Prostate gland (tissue), 2 donors: Measurements from ENCODE around the gene LIPC. TPM values are rescaled to one million over a fixed set of nuclear protein-coding genes. Genes with fewer than 3 reads are reported as not detected.

Experiments used
- DNase-seq: peaks from one replicate; pipeline ENCODE4 v3.0.0-alpha.2; 2019; ENCODE audit warnings: low spot score
- H3K27ac ChIP-seq, 2 donors: fragments of 200-600 bp; sonication (generic); 2 replicates each; pipeline ENCODE4 v1.5.1; 2017 to 2019
- H3K27me3 ChIP-seq: fragments of 200-600 bp; sonication (generic); replicated peaks from 2 replicates; pipeline ENCODE4 v1.5.1; 2019; ENCODE audit not compliant: insufficient read depth
- H3K36me3 ChIP-seq, 2 donors: fragments of 200-600 bp; sonication (generic); 1 replicate in 1 of 2; 2 replicates in 1 of 2; pipeline versions ENCODE4 v1.5.1 to v1.8.1; 2017 to 2019
- H3K4me1 ChIP-seq: fragments of 200-600 bp; sonication (generic); replicated peaks from 2 replicates; pipeline ENCODE4 v1.5.1; 2019
- H3K4me3 ChIP-seq, 2 donors: fragments of 200-600 bp; sonication (generic); 2 replicates each; pipeline ENCODE4 v1.5.1; 2017 to 2019
- H3K9me3 ChIP-seq: fragments of 200-600 bp; sonication (generic); 2 replicates; pipeline ENCODE4 v1.5.1; 2017
- POLR2A ChIP-seq: fragments of 450-650 bp; IDR thresholded peaks from one replicate; pipeline ENCODE4 v1.6.1; 2016; ENCODE audit warnings: antibody characterized with exemption, mild to moderate bottlenecking
- POLR2AphosphoS5 ChIP-seq: sonication (generic); formaldehyde crosslinking; IDR thresholded peaks from one replicate; pipeline ENCODE4 v1.6.1; 2017; ENCODE audit warnings: antibody characterized with exemption
- WGBS: methylation state at CpG from one replicate; pipeline ENCODE4 v1.1.5; 2018; 5-methylcytosine and 5-hydroxymethylcytosine counted together
- intact Hi-C: fragments of 100-400 bp; cut with DNase I; formaldehyde crosslinking; loops from one replicate; pipeline ENCODE4 v1.14.2; 2022
- total RNA-seq, 2 donors: library from RNA; depleted of rRNA; stranded (reverse); fragments of >200 nt; gene quantifications; one replicate each; pipeline ENCODE4 v1.1.0, GENCODE V29; 2016
- TF ChIP-seq, protein P1 (sequence below), 4 experiments: fragments of 200-600 bp in 2 of 4; fragments of 450-650 bp in 2 of 4; sonication (generic) in 2 of 4; IDR thresholded peaks; 1 replicate in 3 of 4; 2 replicates in 1 of 4; pipeline ENCODE4 v1.5.1; 2016 to 2019; ENCODE audit warnings: antibody characterized with exemption in 4 of 4, mild to moderate bottlenecking in 2 of 4, moderate library complexity in 2 of 4

Gene LIPC
- total RNA-seq, 2 donors from 2014 or later: 0.14 TPM; not detected in 1

DNA sequence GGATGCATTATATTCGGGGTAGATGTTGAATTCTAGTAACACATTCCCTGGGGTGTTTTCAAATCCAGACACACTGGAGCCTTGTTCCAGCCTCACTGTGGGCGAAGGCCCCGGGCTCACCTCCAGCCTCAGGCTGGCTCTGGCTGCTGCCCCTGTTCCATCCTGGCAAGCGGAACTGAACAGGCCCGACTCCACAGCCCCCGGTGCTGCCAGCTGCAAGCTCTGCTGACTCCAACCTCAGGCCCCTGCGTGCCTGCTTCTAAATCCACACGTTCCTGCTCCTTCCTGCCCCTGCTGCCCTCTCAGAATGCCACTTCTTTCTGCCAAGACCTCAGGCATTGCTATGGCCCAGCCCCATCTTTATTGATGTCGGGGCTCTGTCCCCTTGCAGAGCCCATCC, 90.6 kb downstream of the LIPC start:
- intact Hi-C loops: no loop called here
- Histone ChIP-seq H3K4me1 (no peaks in the 10 kb centered on the region), H3K27me3 (no peaks in the 10 kb centered on the region), H3K4me3 (no peak overlapping the region), H3K27ac (peak overlapping the region in 1 of 2 donors; percentile 2), H3K36me3 (no peaks in the 10 kb centered on the region), H3K9me3 (no peaks in the 10 kb centered on the region)
- DNase-seq: peak; percentile 12
- WGBS: 48% methylated on average over 9 of the region's 9 CpGs
- no peak for TF ChIP-seq POLR2A
- TF ChIP-seq POLR2AphosphoS5: no peak
- TF ChIP-seq, protein P1, sequence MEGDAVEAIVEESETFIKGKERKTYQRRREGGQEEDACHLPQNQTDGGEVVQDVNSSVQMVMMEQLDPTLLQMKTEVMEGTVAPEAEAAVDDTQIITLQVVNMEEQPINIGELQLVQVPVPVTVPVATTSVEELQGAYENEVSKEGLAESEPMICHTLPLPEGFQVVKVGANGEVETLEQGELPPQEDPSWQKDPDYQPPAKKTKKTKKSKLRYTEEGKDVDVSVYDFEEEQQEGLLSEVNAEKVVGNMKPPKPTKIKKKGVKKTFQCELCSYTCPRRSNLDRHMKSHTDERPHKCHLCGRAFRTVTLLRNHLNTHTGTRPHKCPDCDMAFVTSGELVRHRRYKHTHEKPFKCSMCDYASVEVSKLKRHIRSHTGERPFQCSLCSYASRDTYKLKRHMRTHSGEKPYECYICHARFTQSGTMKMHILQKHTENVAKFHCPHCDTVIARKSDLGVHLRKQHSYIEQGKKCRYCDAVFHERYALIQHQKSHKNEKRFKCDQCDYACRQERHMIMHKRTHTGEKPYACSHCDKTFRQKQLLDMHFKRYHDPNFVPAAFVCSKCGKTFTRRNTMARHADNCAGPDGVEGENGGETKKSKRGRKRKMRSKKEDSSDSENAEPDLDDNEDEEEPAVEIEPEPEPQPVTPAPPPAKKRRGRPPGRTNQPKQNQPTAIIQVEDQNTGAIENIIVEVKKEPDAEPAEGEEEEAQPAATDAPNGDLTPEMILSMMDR (IDR thresholded peaks at IDR 0.05): no peak

DNA sequence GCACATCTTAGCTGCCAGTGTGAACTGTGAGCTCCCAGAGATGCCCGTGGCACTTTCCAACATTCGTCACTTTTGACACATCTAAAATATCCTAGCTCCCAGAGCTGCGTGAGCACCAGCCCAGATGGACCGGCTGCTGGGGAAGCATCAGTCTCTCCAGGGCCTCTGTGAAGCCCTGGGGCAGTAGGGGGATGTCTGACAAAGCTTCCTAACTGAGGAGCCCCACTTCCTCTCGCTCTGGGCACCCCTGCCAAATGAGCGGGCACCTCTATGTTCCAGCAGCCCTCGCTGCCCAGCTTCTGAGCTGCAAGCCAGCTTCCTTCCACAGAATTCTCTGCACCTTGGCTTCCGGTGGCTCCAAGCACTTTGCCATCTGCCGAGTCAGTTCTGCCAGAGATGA, 91.1 kb downstream of the LIPC start:
- DNase-seq: no peak
- H3K9me3 ChIP-seq: no peaks in the 10 kb centered on the region
- intact Hi-C loops: no loop called here
- TF ChIP-seq POLR2AphosphoS5: no peak
- TF ChIP-seq POLR2A: no peak
- TF ChIP-seq, protein P1 (IDR thresholded peaks at IDR 0.05): no peak
- peak overlapping the region in 1 of 2 donors; percentile 2 for H3K27ac ChIP-seq
- H3K36me3 ChIP-seq: no peaks in the 10 kb centered on the region
- H3K27me3 ChIP-seq: no peaks in the 10 kb centered on the region
- no peaks in the 10 kb centered on the region for H3K4me1 ChIP-seq
- no peak overlapping the region for H3K4me3 ChIP-seq
- WGBS: 54% methylated on average over 9 of the region's 9 CpGs

DNA sequence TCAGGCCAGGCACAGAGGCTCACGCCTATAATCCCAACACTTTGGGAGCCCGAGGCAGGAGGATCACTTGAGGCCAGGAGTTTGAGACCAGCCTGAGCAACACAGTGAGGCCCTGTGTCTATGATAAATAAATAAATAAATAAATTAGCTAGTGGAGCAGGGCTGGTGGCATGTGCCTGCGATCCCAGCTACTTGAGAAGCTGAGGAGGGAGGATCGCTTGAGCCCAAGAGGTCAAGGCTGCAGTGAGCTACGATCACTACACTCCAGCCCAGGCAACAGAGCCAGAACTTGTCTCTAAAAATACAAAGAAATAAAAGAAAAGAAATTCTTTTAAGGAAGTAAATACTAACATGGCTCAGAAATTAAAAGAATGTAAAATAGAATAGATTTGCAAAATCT, 91.8 kb downstream of the LIPC start:
- intact Hi-C loops: no loop called here
- Histone ChIP-seq H3K27me3 (no peaks in the 10 kb centered on the region), H3K27ac (no peak overlapping the region), H3K36me3 (no peaks in the 10 kb centered on the region), H3K4me3 (no peak overlapping the region), H3K9me3 (no peaks in the 10 kb centered on the region), H3K4me1 (no peaks in the 10 kb centered on the region)
- DNase-seq: no peak
- TF ChIP-seq POLR2AphosphoS5 (no peak), POLR2A (no peak)
- TF ChIP-seq, protein P1 (IDR thresholded peaks at IDR 0.05): no peak
- 96% methylated on average over 5 of the region's 5 CpGs for WGBS

DNA sequence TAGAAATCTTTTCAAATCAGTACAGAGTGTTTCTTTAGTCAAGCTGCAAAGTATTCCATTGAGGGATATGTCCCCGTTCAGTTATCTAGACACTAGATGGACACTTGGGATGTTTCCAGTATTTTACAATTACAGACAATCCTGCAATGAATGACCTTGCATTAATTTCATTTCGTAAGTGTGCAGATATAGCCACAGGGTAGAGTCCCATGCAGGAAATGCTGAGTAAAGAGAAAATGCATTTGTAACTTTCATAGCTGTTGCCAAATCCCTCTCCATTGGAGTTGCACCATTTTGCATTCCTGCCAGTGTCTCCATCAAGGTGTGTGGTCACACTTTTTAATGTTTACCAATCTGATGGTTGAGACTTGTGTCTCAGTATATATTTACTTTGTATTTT, 92.5 kb downstream of the LIPC start:
- H3K27me3 ChIP-seq: no peaks in the 10 kb centered on the region
- H3K4me1 ChIP-seq: no peaks in the 10 kb centered on the region
- H3K9me3 ChIP-seq: no peaks in the 10 kb centered on the region
- no peak overlapping the region for H3K4me3 ChIP-seq
- 61% methylated on average over 2 of the region's 2 CpGs for WGBS
- no peak for DNase-seq
- TF ChIP-seq POLR2A: no peak
- no peak for TF ChIP-seq POLR2AphosphoS5
- TF ChIP-seq, protein P1 (IDR thresholded peaks at IDR 0.05): no peak
- no peaks in the 10 kb centered on the region for H3K36me3 ChIP-seq
- no peak overlapping the region for H3K27ac ChIP-seq
- intact Hi-C loops: no loop called here

DNA sequence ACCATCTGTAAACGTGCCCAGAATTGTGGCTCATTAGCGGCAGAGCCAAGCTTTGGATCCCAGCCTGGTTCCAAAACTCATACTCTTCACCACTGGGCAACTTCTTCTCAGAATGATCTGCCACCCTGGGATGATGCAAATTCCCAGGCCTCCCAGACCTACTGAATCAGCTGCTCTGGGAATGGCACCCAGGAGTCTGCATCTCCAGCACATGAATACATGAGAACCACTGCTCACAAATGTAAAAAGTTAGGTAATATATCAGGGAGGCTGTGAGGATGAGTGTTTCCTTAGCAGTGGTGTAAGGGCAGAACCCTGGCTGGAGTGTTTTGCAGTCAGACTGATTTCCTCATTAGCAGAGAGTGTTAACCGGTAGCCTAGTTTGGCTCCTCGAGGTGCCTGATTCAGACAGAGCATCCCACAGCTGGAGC, 94.2 kb downstream of the LIPC start:
- no peak for DNase-seq
- H3K9me3 ChIP-seq: no peaks in the 10 kb centered on the region
- 83% methylated on average over 4 of the region's 4 CpGs for WGBS
- no peak overlapping the region for H3K4me3 ChIP-seq
- TF ChIP-seq POLR2AphosphoS5: no peak
- TF ChIP-seq, protein P1 (IDR thresholded peaks at IDR 0.05): no peak
- no peak for TF ChIP-seq POLR2A
- no peak overlapping the region for H3K27ac ChIP-seq
- H3K4me1 ChIP-seq: no peaks in the 10 kb centered on the region
- H3K27me3 ChIP-seq: no peaks in the 10 kb centered on the region
- intact Hi-C loops: no loop called here
- no peaks in the 10 kb centered on the region for H3K36me3 ChIP-seq
